A549 (cell line): ENCODE results near the gene KRTAP12-1. TPM values are rescaled to one million over a fixed set of nuclear protein-coding genes. Genes with fewer than 3 reads are reported as not detected.

Source experiments
- ATAC-seq, 2 experiments: fragments of 200-7000 bp in 1 of 2; fragments of >200 bp in 1 of 2; cut with Nextera tagmentation in 1 of 2; cut with Tn5 transposase in 1 of 2; 3 replicates each; pipeline versions ENCODE4 v1.8.0 to v1.9.1; 2018 to 2020; ENCODE audit warnings: mild to moderate bottlenecking in 1 of 2, moderate library complexity in 1 of 2
- CTCF ChIA-PET: fragments of 300-600 bp; sonication (Branson Sonifier 250); formaldehyde crosslinking; extraction: SDS; loops from one replicate; lab custom pipeline; 2021; ENCODE audit warnings: antibody characterized with exemption, inconsistent platforms; lab: Yijun Ruan, JAX
- POLR2A ChIA-PET: fragments of 350-600 bp; formaldehyde crosslinking; extraction: SDS; loops from one replicate; lab custom pipeline; 2021; ENCODE audit warnings: antibody characterized with exemption, inconsistent platforms; lab: Yijun Ruan, JAX
- DNase-seq, 2 experiments: peaks; one replicate each; pipeline versions ENCODE4 v3.0.0 to v3.0.0-alpha.2; 2011 to 2016; ENCODE audit warnings: low read depth in 1 of 2, low spot score in 1 of 2
- FAIRE-seq: peaks from 2 replicates; lab custom pipeline; 2011; peaks lifted over from hg19 to GRCh38; lab: Jason Lieb, UNC
- H3K27ac ChIP-seq, 2 experiments: fragments of >200 bp; sonication (Bioruptor Twin); formaldehyde crosslinking; 3 replicates each; pipeline ENCODE4 v1.5.1; 2016 to 2017
- H3K4me1 ChIP-seq: fragments of >200 bp; sonication (Bioruptor Twin); formaldehyde crosslinking; 3 replicates; pipeline ENCODE4 v1.6.1; 2016
- H3K4me2 ChIP-seq: fragments of >200 bp; sonication (Bioruptor Twin); formaldehyde crosslinking; 3 replicates; pipeline ENCODE4 v1.6.1; 2016
- H3K4me3 ChIP-seq: fragments of >200 bp; sonication (Bioruptor Twin); formaldehyde crosslinking; 3 replicates; pipeline ENCODE4 v1.5.1; 2016
- H3K9me3 ChIP-seq: fragments of >200 bp; sonication (Bioruptor Twin); formaldehyde crosslinking; 3 replicates; pipeline ENCODE4 v1.6.1; 2016
- BHLHE40 ChIP-seq: IDR thresholded peaks from 2 replicates; pipeline ENCODE4 v1.6.1; 2012; ENCODE audit warnings: low read depth, low read length, inconsistent platforms
- CBX2 ChIP-seq: fragments of 200-600 bp; sonication (generic); IDR thresholded peaks from 2 replicates; pipeline ENCODE4 v1.6.1; 2016; ENCODE audit warnings: low read depth, mild to moderate bottlenecking, borderline replicate concordance
- EP300 ChIP-seq, 2 experiments: fragments of >200 bp; sonication (Bioruptor Twin); formaldehyde crosslinking; IDR thresholded peaks; 2 replicates in 1 of 2; 3 replicates in 1 of 2; pipeline ENCODE4 v1.6.1; 2016 to 2017
- FOSB ChIP-seq: fragments of 250-450 bp; sonication (Bioruptor Pico); IDR thresholded peaks from 2 replicates; pipeline ENCODE4 v1.5.0; 2020; ENCODE audit warnings: mild to moderate bottlenecking, moderate library complexity
- FOXS1 ChIP-seq: fragments of 250-450 bp; sonication (Bioruptor Pico); IDR thresholded peaks from 2 replicates; pipeline ENCODE4 v1.5.0; 2020; ENCODE audit warnings: mild to moderate bottlenecking, moderate library complexity
- HEYL ChIP-seq: fragments of 250-450 bp; sonication (Bioruptor Pico); IDR thresholded peaks from 2 replicates; pipeline ENCODE4 v1.8.0; 2021; ENCODE audit warnings: mild to moderate bottlenecking, moderate library complexity
- JUNB ChIP-seq: fragments of >200 bp; sonication (Bioruptor Twin); formaldehyde crosslinking; IDR thresholded peaks from 2 replicates; pipeline ENCODE4 v1.6.1; 2016
- MYC ChIP-seq: IDR thresholded peaks from 2 replicates; pipeline ENCODE4 v1.6.1; 2012; ENCODE audit warnings: mild to moderate bottlenecking, inconsistent platforms, low read length, improper control_type of control experiment, borderline replicate concordance
- NFE2L2 ChIP-seq: fragments of 150-350 bp; conservative IDR thresholded peaks from 2 replicates; pipeline ENCODE4 v1.6.1; 2014; ENCODE audit warnings: low read length
- NPAS2 ChIP-seq: fragments of 250-450 bp; sonication (Bioruptor Pico); IDR thresholded peaks from 2 replicates; pipeline ENCODE4 v1.8.0; 2022; ENCODE audit warnings: mild to moderate bottlenecking, moderate library complexity, borderline replicate concordance
- NR3C1 ChIP-seq: fragments of >200 bp; sonication (Bioruptor Twin); formaldehyde crosslinking; IDR thresholded peaks from 3 replicates; pipeline ENCODE4 v1.6.1; 2017
- POLR2A ChIP-seq: IDR thresholded peaks from 2 replicates; pipeline ENCODE4 v1.6.1; 2012; ENCODE audit warnings: mild to moderate bottlenecking, low read length
- POLR2AphosphoS2 ChIP-seq: conservative IDR thresholded peaks from 2 replicates; pipeline ENCODE4 v1.6.1; 2012; ENCODE audit warnings: low read length, improper control_type of control experiment, inconsistent platforms
- RAD21 ChIP-seq, 2 experiments: fragments of >200 bp in 1 of 2; sonication (Bioruptor Twin) in 1 of 2; formaldehyde crosslinking in 1 of 2; IDR thresholded peaks in 1 of 2; conservative IDR thresholded peaks in 1 of 2; 2 replicates in 1 of 2; 3 replicates in 1 of 2; pipeline ENCODE4 v1.6.1; 2012 to 2018; ENCODE audit warnings: inconsistent platforms in 1 of 2
- RCOR1 ChIP-seq: fragments of 150-350 bp; IDR thresholded peaks from 2 replicates; pipeline ENCODE4 v1.6.1; 2014; ENCODE audit warnings: antibody characterized with exemption, low read length, low read depth
- RNF2 ChIP-seq: fragments of 200-600 bp; sonication (generic); IDR thresholded peaks from 2 replicates; pipeline ENCODE4 v1.6.1; 2016; ENCODE audit warnings: low read depth, mild to moderate bottlenecking, antibody characterized with exemption, moderate library complexity, borderline replicate concordance
- TFCP2L1 ChIP-seq: fragments of 250-450 bp; sonication (Bioruptor Pico); IDR thresholded peaks from 2 replicates; pipeline ENCODE4 v1.5.0; 2021; ENCODE audit warnings: mild to moderate bottlenecking
- ZFP36 ChIP-seq: fragments of 450-650 bp; IDR thresholded peaks from 2 replicates; pipeline ENCODE4 v1.6.1; 2014; ENCODE audit warnings: borderline replicate concordance; ENCODE audit not compliant: partially characterized antibody
- ZNF302 ChIP-seq: fragments of 250-450 bp; sonication (Bioruptor Pico); IDR thresholded peaks from 2 replicates; pipeline ENCODE4 v1.9.0; 2021; ENCODE audit warnings: inconsistent platforms, mild to moderate bottlenecking, moderate library complexity
- WGBS: methylation state at CpG from one replicate; pipeline ENCODE4 v1.1.6; 2017; ENCODE audit errors: missing lambda C conversion rate; 5-methylcytosine and 5-hydroxymethylcytosine counted together
- polyA plus RNA-seq, 4 experiments: library from polyadenylated mRNA; depleted of rRNA in 3 of 4; stranded (reverse); fragments of >200 nt; fragmentation: RNase III in 1 of 4; extraction: RNeasy Plus Mini Kit Qiagen cat#74134 plus additional on column Dnase treatment in 1 of 4; gene quantifications; 2 replicates in 3 of 4; 3 replicates in 1 of 4; pipeline ENCODE4 v1.2.3, GENCODE V29; 2011 to 2017
- TF ChIP-seq, protein P1 (sequence below): fragments of >200 bp; sonication (Bioruptor Twin); formaldehyde crosslinking; IDR thresholded peaks from 3 replicates; pipeline ENCODE4 v1.5.1; 2016
- TF ChIP-seq, protein P2 (sequence below): IDR thresholded peaks from 2 replicates; pipeline ENCODE4 v1.6.1; 2012
- TF ChIP-seq, protein P3 (sequence below): fragments of 150-350 bp; IDR thresholded peaks from 2 replicates; pipeline ENCODE4 v1.6.1; 2014; ENCODE audit warnings: low read depth, mild to moderate bottlenecking, low read length

KRTAP12-1 gene
- polyA plus RNA-seq, 2 of the 4 experiments (the other 2 are of a cell fraction): not detected

GRCh38 chr21:44727757-44728156, 45.8 kb upstream of the KRTAP12-1 start:
- POLR2A ChIA-PET: no interaction called here
- ATAC-seq: no peak
- DNase-seq: no peak
- Histone ChIP-seq H3K4me2 (no peak overlapping the region), H3K9me3 (no peaks in the 10 kb centered on the region)
- no peak for FAIRE-seq
- CTCF ChIA-PET: interaction anchor here (0.7 kb wide), 1 partner anchor 15 kb away, joined by 3 read pairs; no protein-coding TSS in a partner anchor
- no peak for TF ChIP-seq NFE2L2
- TF ChIP-seq RCOR1: no peak
- TF ChIP-seq, all 56 proteins: peak for 0
- 45% methylated on average over 3 of the region's 9 CpGs for WGBS
- H3K27ac ChIP-seq: no peak overlapping the region
- H3K4me3 ChIP-seq: no peak overlapping the region
- H3K4me1 ChIP-seq: no peaks in the 10 kb centered on the region

- 50% methylated on average over 2 of the region's 8 CpGs for WGBS
- ChIA-PET POLR2A (no interaction called here), CTCF (interaction anchor here (0.7 kb wide), 1 partner anchor 15 kb away, joined by 3 read pairs; no protein-coding TSS in a partner anchor)
- no peak overlapping the region for H3K4me3 ChIP-seq
- H3K27ac ChIP-seq: no peak overlapping the region
- DNase-seq (no peak), FAIRE-seq (no peak), ATAC-seq (no peak)
- no peak overlapping the region for H3K4me2 ChIP-seq
- TF ChIP-seq NR3C1 (no peak), FOXS1 (CRISPR knock-in tag) (no peak), RAD21 (conservative IDR thresholded peaks at IDR 0.05 in 1 of 2, IDR thresholded peaks at IDR 0.05 in 1 of 2) (no peak), FOSB (CRISPR knock-in tag) (no peak), EP300 (IDR thresholded peaks at IDR 0.05) (no peak), NFE2L2 (no peak), NPAS2 (CRISPR knock-in tag) (no peak), MYC (no peak), TFCP2L1 (CRISPR knock-in tag) (no peak), ZFP36 (no peak), RNF2 (no peak), POLR2A (no peak), ZNF302 (CRISPR knock-in tag) (no peak), HEYL (CRISPR knock-in tag) (no peak), CBX2 (no peak)
- TF ChIP-seq, protein P1, sequence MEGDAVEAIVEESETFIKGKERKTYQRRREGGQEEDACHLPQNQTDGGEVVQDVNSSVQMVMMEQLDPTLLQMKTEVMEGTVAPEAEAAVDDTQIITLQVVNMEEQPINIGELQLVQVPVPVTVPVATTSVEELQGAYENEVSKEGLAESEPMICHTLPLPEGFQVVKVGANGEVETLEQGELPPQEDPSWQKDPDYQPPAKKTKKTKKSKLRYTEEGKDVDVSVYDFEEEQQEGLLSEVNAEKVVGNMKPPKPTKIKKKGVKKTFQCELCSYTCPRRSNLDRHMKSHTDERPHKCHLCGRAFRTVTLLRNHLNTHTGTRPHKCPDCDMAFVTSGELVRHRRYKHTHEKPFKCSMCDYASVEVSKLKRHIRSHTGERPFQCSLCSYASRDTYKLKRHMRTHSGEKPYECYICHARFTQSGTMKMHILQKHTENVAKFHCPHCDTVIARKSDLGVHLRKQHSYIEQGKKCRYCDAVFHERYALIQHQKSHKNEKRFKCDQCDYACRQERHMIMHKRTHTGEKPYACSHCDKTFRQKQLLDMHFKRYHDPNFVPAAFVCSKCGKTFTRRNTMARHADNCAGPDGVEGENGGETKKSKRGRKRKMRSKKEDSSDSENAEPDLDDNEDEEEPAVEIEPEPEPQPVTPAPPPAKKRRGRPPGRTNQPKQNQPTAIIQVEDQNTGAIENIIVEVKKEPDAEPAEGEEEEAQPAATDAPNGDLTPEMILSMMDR: no peak
- TF ChIP-seq, protein P2, sequence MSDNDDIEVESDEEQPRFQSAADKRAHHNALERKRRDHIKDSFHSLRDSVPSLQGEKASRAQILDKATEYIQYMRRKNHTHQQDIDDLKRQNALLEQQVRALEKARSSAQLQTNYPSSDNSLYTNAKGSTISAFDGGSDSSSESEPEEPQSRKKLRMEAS: no peak
- H3K4me1 ChIP-seq: no peaks in the 10 kb centered on the region
- H3K9me3 ChIP-seq: no peaks in the 10 kb centered on the region
Measured at GRCh38 chr21:44727321-44727720, 45.4 kb upstream of the KRTAP12-1 start.

DNA sequence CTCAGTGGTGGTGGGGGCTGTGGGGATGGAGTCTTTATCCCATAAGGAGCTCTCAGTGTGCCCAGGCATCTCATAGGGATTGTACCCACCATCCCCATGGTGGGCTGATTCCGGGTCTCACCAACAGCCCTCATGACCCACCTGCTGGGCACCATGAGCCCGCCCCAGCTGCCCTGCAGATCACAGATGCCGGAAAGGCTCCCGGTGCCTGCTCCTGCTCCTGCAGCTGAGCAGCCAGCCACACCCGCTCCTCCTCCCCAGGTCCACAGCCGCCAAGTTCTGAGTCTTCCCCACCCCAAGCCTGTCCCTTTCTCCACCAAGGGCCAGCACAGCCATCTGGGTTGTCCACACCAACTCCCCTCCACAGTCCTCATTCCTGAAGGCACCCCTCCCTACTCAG, 44.9 kb upstream of the KRTAP12-1 start:
- H3K27ac ChIP-seq: no peak overlapping the region
- ChIA-PET CTCF (interaction anchor here (0.9 kb wide), 1 partner anchor 13 kb away, joined by 3 read pairs; no protein-coding TSS in a partner anchor), POLR2A (no interaction called here)
- ATAC-seq (no peak), DNase-seq (no peak), FAIRE-seq (no peak)
- no peak overlapping the region for H3K4me2 ChIP-seq
- H3K4me1 ChIP-seq: no peaks in the 10 kb centered on the region
- H3K9me3 ChIP-seq: no peaks in the 10 kb centered on the region
- H3K4me3 ChIP-seq: no peak overlapping the region
- no peak for TF ChIP-seq ZFP36
- no peak for TF ChIP-seq BHLHE40
- no peak for TF ChIP-seq JUNB
- TF ChIP-seq, protein P3, sequence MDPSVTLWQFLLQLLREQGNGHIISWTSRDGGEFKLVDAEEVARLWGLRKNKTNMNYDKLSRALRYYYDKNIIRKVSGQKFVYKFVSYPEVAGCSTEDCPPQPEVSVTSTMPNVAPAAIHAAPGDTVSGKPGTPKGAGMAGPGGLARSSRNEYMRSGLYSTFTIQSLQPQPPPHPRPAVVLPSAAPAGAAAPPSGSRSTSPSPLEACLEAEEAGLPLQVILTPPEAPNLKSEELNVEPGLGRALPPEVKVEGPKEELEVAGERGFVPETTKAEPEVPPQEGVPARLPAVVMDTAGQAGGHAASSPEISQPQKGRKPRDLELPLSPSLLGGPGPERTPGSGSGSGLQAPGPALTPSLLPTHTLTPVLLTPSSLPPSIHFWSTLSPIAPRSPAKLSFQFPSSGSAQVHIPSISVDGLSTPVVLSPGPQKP: no peak
- no peak for TF ChIP-seq POLR2AphosphoS2
- 50% methylated on average over 4 of the region's 6 CpGs for whole genome bisulfite sequencing
